ENCODE results near the gene C6orf15. TPM values are rescaled to one million over a fixed set of nuclear protein-coding genes. Genes with fewer than 3 reads are reported as not detected.

The C6orf15 gene
- polyA plus RNA-seq, 1 donor from 2014 or later, result not detected

DNA sequence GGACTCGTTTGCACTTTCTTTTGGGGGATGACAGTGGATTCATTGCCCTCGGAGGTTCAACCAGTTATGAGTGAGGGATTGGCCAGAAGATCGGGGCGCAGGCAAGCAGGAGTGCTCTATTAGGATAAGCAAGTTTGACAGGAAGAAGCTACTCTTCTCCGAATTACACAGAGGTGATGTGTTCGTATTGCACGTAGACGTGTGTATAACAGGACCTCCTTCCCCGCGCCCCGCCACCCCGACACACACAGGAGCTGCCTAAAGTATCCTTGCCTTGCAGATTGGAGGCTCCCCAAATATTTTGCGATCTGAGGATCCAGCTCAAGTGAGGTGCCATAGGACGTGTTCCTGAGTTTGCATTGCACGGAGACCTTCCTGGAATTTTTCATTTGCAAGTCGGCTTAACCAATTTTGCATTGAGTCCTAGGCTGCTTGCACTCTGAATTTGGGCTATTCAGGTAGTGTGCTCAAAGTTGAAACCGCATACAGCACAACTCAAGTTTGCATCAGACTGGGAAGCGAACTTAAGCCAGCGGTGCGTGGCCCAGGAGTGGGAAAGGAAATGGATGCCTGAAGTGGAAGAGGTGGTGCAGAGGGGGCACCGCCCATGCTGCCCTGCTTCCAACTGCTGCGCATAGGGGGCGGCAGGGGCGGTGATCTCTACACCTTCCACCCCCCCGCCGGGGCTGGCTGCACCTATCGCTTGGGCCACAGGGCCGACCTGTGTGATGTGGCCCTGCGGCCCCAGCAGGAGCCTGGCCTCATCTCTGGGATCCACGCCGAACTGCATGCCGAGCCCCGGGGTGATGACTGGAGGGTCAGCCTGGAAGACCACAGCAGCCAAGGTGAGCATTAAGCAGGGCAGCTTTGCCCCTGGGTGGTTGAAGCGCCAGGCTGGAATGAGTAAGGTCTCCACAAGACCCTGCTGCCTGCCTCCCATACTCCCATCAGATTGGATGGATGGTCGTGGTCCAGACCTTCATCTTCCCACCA, 46.8 kb upstream of the C6orf15 start:
- TF ChIP-seq EZH2 (IDR thresholded peaks at IDR 0.05; ENCODE audit: borderline replicate concordance, insufficient read depth, low read length, poor library complexity, severe bottlenecking) (no peak), MXI1 (conservative IDR thresholded peaks at IDR 0.05; ENCODE audit: poor library complexity, severe bottlenecking) (no peak), TAF1 (IDR thresholded peaks at IDR 0.05; ENCODE audit: low read depth) (no peak), POLR2AphosphoS5 (IDR thresholded peaks at IDR 0.05) (no peak), SMC3 (conservative IDR thresholded peaks at IDR 0.05; ENCODE audit: poor library complexity) (no peak), EP300 (conservative IDR thresholded peaks at IDR 0.05; ENCODE audit: poor library complexity, severe bottlenecking) (no peak), RAD21 (conservative IDR thresholded peaks at IDR 0.05) (no peak)
- TF ChIP-seq, protein P1, sequence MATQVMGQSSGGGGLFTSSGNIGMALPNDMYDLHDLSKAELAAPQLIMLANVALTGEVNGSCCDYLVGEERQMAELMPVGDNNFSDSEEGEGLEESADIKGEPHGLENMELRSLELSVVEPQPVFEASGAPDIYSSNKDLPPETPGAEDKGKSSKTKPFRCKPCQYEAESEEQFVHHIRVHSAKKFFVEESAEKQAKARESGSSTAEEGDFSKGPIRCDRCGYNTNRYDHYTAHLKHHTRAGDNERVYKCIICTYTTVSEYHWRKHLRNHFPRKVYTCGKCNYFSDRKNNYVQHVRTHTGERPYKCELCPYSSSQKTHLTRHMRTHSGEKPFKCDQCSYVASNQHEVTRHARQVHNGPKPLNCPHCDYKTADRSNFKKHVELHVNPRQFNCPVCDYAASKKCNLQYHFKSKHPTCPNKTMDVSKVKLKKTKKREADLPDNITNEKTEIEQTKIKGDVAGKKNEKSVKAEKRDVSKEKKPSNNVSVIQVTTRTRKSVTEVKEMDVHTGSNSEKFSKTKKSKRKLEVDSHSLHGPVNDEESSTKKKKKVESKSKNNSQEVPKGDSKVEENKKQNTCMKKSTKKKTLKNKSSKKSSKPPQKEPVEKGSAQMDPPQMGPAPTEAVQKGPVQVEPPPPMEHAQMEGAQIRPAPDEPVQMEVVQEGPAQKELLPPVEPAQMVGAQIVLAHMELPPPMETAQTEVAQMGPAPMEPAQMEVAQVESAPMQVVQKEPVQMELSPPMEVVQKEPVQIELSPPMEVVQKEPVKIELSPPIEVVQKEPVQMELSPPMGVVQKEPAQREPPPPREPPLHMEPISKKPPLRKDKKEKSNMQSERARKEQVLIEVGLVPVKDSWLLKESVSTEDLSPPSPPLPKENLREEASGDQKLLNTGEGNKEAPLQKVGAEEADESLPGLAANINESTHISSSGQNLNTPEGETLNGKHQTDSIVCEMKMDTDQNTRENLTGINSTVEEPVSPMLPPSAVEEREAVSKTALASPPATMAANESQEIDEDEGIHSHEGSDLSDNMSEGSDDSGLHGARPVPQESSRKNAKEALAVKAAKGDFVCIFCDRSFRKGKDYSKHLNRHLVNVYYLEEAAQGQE (IDR thresholded peaks at IDR 0.05; ENCODE audit: borderline replicate concordance), result no peak
- H4K20me1 ChIP-seq (ENCODE audit: insufficient read depth), result no peaks in the 10 kb centered on the region
- no peaks in the 10 kb centered on the region for H3K79me2 ChIP-seq (replicated peaks; ENCODE audit: insufficient read depth, low read length)
- H3K27ac ChIP-seq (ENCODE audit: low read length), result no peak overlapping the region
- H3K4me2 ChIP-seq (ENCODE audit: low read length), result peak overlapping the region; percentile 79
- H3K9me3 ChIP-seq (ENCODE audit: low read length), result no peaks in the 10 kb centered on the region
- peak overlapping the region; percentile 71 for H3K9ac ChIP-seq (ENCODE audit: low read length)
- peak overlapping the region; percentile 86 for H3K4me3 ChIP-seq (ENCODE audit: low read length)
- H3F3A ChIP-seq (ENCODE audit: insufficient read depth, low read length, poor library complexity, severe bottlenecking), result no peaks in the 10 kb centered on the region
- H2AFZ ChIP-seq (ENCODE audit: low read depth, low read length), result peak overlapping the region; percentile 89
- peaks cover 6% of the 10 kb centered on the region for H3K27me3 ChIP-seq (ENCODE audit: insufficient read depth, low read depth, low read length)
- H3K9me2 ChIP-seq (ENCODE audit: insufficient read depth, low read length), result no peaks in the 10 kb centered on the region
- H3K36me3 ChIP-seq (ENCODE audit: insufficient read depth, low read length), result no peaks in the 10 kb centered on the region

DNA sequence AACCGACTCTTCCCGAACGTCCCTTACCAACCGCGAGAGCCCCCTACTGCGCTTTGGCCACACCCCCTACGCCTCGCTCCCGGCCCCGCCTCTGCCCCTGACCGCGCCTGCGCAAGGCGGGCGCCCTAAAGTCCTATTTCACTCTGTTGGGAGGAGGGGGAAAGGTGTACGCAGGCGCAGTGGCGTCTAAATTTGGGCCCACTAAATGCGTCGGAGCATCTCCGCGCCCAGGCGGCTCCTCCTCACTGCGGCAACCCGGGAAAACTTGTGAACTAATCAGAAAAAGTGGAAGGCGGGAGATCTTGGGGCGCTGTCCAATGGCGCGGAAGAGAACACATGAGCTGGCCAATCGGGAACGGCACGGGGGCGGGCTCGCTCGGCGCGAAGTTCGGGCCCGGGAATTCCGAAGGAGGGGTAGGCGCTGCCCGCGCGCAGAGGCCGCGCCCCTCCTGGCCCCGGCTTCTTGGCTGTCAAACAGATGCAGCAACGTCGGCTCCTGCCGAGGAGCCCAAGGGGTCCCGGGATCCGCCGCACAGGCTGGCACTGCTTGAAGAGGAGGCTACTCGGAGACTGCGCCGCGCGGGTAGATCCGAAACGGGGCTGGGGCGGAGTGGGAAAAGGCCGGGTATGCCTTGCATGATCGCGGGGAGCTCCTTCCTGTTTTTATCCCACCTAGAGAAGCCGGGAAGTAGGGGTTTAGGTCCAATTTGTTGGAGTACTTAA, 45.9 kb upstream of the C6orf15 start, which contains the start of gene TCF19:
Gene TCF19 (plus strand): TSS at position 450 of the 723 bp plus-strand sequence. CDS start 881 bp downstream, outside the sequence.
- Histone ChIP-seq H3K79me2 (replicated peaks; ENCODE audit: insufficient read depth, low read length) (no peaks in the 10 kb centered on the region), H3K27me3 (ENCODE audit: insufficient read depth, low read depth, low read length) (peaks cover 6% of the 10 kb centered on the region), H3K4me2 (ENCODE audit: low read length) (peak within 1 kb of the TSS; percentile 79), H3F3A (ENCODE audit: insufficient read depth, low read length, poor library complexity, severe bottlenecking) (no peaks in the 10 kb centered on the region), H3K4me3 (ENCODE audit: low read length) (peak within 1 kb of the TSS; percentile 86), H3K9me3 (ENCODE audit: low read length) (no peaks in the 10 kb centered on the region), H4K20me1 (ENCODE audit: insufficient read depth) (no peaks in the 10 kb centered on the region), H2AFZ (ENCODE audit: low read depth, low read length) (peak within 1 kb of the TSS; percentile 89), H3K27ac (ENCODE audit: low read length) (peak within 1 kb of the TSS; percentile 40), H3K9ac (ENCODE audit: low read length) (peak within 1 kb of the TSS; percentile 71), H3K9me2 (ENCODE audit: insufficient read depth, low read length) (no peaks in the 10 kb centered on the region), H3K36me3 (ENCODE audit: insufficient read depth, low read length) (no peaks in the 10 kb centered on the region)
- TF ChIP-seq EZH2 (IDR thresholded peaks at IDR 0.05; ENCODE audit: borderline replicate concordance, insufficient read depth, low read length, poor library complexity, severe bottlenecking), result no peak
- peak; percentile 72 for TF ChIP-seq MXI1 (conservative IDR thresholded peaks at IDR 0.05; ENCODE audit: poor library complexity, severe bottlenecking)
- TF ChIP-seq, protein P1 (IDR thresholded peaks at IDR 0.05; ENCODE audit: borderline replicate concordance), result no peak
- no peak for TF ChIP-seq SMC3 (conservative IDR thresholded peaks at IDR 0.05; ENCODE audit: poor library complexity)
- peak; percentile 7 for TF ChIP-seq EP300 (conservative IDR thresholded peaks at IDR 0.05; ENCODE audit: poor library complexity, severe bottlenecking)
- TF ChIP-seq TAF1 (IDR thresholded peaks at IDR 0.05; ENCODE audit: low read depth), result no peak
- TF ChIP-seq RAD21 (conservative IDR thresholded peaks at IDR 0.05), result no peak
- peak; percentile 52 for TF ChIP-seq POLR2AphosphoS5 (IDR thresholded peaks at IDR 0.05)
- TF ChIP-seq, protein P2, sequence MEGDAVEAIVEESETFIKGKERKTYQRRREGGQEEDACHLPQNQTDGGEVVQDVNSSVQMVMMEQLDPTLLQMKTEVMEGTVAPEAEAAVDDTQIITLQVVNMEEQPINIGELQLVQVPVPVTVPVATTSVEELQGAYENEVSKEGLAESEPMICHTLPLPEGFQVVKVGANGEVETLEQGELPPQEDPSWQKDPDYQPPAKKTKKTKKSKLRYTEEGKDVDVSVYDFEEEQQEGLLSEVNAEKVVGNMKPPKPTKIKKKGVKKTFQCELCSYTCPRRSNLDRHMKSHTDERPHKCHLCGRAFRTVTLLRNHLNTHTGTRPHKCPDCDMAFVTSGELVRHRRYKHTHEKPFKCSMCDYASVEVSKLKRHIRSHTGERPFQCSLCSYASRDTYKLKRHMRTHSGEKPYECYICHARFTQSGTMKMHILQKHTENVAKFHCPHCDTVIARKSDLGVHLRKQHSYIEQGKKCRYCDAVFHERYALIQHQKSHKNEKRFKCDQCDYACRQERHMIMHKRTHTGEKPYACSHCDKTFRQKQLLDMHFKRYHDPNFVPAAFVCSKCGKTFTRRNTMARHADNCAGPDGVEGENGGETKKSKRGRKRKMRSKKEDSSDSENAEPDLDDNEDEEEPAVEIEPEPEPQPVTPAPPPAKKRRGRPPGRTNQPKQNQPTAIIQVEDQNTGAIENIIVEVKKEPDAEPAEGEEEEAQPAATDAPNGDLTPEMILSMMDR (IDR thresholded peaks at IDR 0.05; ENCODE audit: poor library complexity, severe bottlenecking), result no peak
